GM21619 (cell line): ENCODE measurements around the gene DPYSL3.

Source experiments
- ATAC-seq: cut with Tn5 transposase; IDR thresholded peaks from one replicate; pipeline ENCODE4 v1.9.1; 2021; ENCODE audit not compliant: unreplicated experiment

The DPYSL3 gene

GRCh38 chr5:147474140-147474539, 35.7 kb downstream of the DPYSL3 start:
- no peak for ATAC-seq

- no peak for ATAC-seq
These were observed 37.0 kb downstream of the DPYSL3 start for GRCh38 chr5:147472664-147473475.

DNA sequence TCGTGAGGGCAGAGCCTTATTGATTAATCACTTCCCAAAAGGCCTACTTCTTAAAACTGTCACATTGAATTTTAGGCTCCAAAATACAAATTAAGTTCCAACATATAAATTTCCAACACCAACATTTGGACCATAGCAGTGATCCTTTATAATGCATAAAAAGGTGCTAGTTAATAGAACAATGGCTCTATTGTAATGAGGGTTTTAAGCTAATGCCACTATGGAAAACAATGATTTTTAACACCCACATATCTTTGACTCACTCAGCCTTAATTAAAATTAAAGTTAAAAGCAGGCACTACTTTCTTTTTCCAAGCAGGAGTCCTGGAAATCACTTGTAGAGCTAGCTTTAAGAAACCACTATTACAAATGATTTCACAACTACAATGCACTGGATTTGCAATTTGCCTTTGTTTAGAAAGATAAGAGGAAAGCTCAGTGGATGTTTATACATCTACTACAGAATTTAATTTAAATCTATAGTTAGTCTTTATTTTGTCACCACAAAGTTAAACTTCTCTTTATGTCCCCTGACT, 41.8 kb downstream of the DPYSL3 start:
- no peak for ATAC-seq

GRCh38 chr5:147466360-147466980, 43.4 kb downstream of the DPYSL3 start:
- no peak for ATAC-seq

DNA sequence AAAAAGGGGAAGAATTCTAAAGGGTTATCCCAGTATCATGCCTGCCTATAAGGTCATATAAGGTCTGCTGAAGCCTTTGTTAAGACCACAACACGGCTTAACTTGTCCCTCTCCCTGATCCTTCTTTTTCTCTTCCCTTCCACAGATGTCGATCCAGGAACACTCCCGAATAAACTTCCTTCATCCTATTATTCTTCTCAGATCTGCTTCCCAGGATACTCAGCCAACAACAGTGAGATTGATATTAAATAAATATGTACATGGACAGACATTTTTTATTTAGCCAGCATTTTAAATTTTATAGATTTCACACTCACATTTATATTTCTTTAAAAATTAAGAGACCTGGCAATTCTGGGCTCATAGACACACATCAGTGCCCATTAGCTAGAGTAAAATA, 44.1 kb downstream of the DPYSL3 start:
- ATAC-seq = no peak

DNA sequence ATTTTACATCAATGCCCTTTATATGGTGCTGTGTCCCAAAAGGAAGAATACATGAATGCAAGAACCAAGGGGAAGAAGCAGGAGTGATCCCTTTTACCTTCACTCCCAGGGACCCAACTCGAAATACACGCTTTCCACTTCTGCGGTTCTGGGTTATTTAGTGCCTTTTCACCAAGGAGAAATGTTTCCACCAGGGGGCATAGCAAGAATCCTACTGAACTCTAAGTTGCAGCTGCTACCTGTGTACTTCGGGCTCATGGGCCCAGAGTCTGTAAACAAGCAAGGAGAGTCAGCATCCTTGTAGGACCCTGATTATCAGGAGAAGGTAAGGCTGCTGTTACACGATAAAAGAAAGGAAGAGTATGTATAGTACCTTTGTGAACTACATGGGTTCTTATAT, 45.7 kb downstream of the DPYSL3 start:
- ATAC-seq = no peak

- no peak for ATAC-seq
These were observed 48.0 kb downstream of the DPYSL3 start for GRCh38 chr5:147461915-147462314.

- no peak for ATAC-seq
These were observed 49.5 kb downstream of the DPYSL3 start for GRCh38 chr5:147460380-147460779.

- no peak for ATAC-seq
These were observed 51.3 kb downstream of the DPYSL3 start for GRCh38 chr5:147458581-147458980.

GRCh38 chr5:147455822-147456450, 53.9 kb downstream of the DPYSL3 start:
- ATAC-seq = no peak

- ATAC-seq = peak; percentile 31
These were observed 54.7 kb downstream of the DPYSL3 start for GRCh38 chr5:147454996-147455677.

DNA sequence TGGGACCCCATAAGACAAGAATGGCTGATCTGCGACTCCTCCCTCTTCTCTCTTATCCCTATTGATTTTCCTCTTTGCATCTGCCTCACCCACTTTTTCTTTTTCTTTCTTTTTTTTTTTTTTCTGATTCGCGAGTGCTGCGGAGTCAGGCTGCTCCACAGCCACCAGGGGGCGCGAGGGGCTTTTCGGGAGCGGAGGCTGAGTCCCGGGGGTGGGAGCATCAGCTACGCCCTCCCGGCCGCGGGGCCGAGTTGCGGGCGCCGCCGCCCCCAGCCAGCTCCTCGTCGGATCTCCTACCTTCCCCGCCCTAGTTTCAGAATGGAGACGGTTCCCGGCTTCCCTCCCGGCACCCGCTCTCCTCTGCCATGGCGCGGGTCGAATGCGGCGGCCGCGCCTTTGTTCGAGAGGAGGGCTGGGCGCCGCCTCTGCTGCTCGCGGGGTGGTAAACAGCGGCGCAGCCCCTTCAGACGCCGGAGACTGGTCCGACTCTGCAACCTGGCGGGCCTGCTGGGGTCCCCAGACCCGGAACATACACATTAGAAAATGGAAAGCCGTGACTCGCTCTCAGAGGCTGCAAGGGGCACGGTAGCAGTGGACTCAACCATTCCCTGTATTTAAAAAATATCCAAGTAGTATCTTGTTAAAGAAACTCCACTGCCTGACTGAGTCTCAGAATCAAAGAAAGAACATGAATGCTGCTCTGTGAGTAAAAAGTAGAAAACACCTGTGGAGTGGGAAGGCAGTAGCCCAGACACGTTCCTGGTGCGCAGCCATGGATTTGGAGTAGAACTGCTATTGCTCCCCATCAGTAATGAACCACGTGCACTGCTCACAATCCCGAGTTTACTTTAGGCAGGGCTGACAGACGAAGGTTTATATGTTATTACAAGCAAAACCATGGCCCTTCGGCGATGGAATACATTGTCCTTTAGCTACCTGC, 55.7 kb downstream of the DPYSL3 start:
- ATAC-seq = peak; percentile 83

DNA sequence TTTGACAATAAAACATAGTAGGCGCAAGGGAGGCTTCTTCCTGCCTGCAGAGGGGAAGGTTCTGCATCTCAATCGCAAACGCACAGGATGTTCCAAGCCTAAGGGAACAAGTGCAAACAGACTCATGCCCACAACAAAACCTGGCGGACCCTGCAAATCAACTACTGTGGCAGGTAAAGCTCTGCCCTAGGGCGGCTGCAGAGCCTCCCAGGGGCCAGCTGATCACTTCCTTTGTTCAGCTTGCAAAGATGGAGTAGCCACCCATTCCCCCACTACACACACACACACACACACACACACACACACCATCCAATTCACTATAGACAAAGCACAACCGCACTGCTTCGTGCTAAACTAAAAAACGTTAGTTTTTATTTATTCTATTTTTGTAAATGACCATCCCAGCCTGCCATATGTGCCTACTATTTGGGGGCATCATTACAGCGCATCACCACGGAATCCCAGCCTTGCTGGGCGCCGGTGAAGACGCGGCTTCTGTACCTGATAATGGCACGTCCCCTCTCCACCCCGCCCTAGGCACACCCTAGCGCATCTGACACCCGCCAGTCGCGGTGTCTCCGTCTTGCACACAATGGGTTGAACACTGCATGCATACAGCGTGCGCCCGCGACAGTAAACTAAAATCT, 57.6 kb downstream of the DPYSL3 start:
- no peak for ATAC-seq

DNA sequence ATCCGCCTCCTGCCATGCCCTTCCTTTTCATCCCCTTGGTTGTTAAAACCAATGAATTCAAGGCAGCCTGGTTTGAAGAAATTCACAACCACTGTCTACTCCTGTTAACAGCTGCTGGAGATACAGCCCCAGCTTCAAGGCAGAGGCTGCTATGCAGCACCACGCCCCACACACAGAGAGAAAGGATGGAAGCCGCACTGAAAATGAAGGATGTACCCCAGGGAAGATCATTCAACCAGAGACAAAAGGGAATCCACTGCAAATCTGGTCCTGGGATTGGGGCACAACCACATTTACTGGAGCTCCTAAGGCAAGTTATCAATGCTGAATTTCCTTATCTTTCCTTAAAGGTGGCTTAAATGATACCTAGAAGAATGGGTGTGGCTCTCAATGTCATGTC, 58.7 kb downstream of the DPYSL3 start:
- no peak for ATAC-seq

DNA sequence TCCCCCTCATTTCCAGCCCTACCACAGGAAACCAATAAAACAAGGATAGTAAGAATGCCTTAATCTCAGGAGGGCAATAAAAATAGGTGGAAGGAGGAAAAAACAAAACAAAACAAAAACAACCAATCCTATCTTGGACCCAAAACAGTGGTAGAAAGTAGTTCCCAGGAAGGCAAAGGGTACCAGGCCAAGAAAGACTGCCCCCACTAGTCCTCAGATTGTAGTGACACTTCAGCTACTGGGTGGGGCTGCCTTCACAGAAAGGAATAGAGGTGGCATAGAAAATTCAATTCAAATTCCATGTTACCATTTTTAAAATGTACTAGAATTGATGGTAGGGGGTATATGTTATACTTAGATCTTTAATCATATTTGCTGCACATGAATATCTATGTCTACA, 59.3 kb downstream of the DPYSL3 start:
- ATAC-seq = no peak

- ATAC-seq = no peak
These were observed 61.1 kb downstream of the DPYSL3 start for GRCh38 chr5:147448766-147449165.

GRCh38 chr5:147446523-147446922, 63.3 kb downstream of the DPYSL3 start:
- no peak for ATAC-seq

GRCh38 chr5:147445917-147446316, 64.0 kb downstream of the DPYSL3 start:
- ATAC-seq = no peak

- ATAC-seq = no peak
These were observed 64.8 kb downstream of the DPYSL3 start for GRCh38 chr5:147445090-147445489.

- ATAC-seq = no peak
These were observed 67.6 kb downstream of the DPYSL3 start for GRCh38 chr5:147442224-147442623.
